PC-3 (cell line): ENCODE results near the gene FARP1. TPM values are rescaled to one million over a fixed set of nuclear protein-coding genes. Genes with fewer than 3 reads are reported as not detected.

Source experiments
- ATAC-seq: fragments of 200-7000 bp; cut with Tn5 transposase; 2 replicates; pipeline ENCODE4 v1.9.1; 2020; ENCODE audit warnings: mild to moderate bottlenecking, moderate library complexity
- BruUV-seq: library from RNA; stranded (reverse); fragments of 400-500 nt; replicated peaks from 2 replicates; lab custom pipeline; 2021; lab: Mats Ljungman, UMichigan
- CTCF ChIA-PET: fragments of 300-600 bp; sonication (Branson Sonifier 250); formaldehyde crosslinking; loops from one replicate; lab custom pipeline; 2022; ENCODE audit warnings: antibody characterized with exemption; lab: Charles Lee
- POLR2A ChIA-PET: fragments of 300-600 bp; sonication (Branson Sonifier 250); formaldehyde crosslinking; loops from one replicate; lab custom pipeline; 2022; ENCODE audit warnings: antibody characterized with exemption; ENCODE audit not compliant: unreplicated experiment; lab: Charles Lee
- DNase-seq: peaks from one replicate; pipeline ENCODE4 v3.0.0-alpha.2; 2015
- H2AFZ ChIP-seq: fragments of 300-600 bp; sonication (generic); 2 replicates; pipeline ENCODE4 v1.6.0; 2016; ENCODE audit warnings: antibody characterized with exemption, low read length
- H3F3A ChIP-seq: fragments of 300-600 bp; sonication (generic); one replicate; pipeline ENCODE4 v1.6.0; 2017; ENCODE audit warnings: antibody characterized with exemption, low read length, control low read depth, mild to moderate bottlenecking; ENCODE audit not compliant: unreplicated experiment
- H3K27ac ChIP-seq: fragments of 300-600 bp; sonication (generic); 2 replicates; pipeline ENCODE4 v1.5.1; 2016; ENCODE audit warnings: mild to moderate bottlenecking, low read length
- H3K27me3 ChIP-seq: fragments of 300-600 bp; sonication (generic); 2 replicates; pipeline ENCODE4 v1.6.1; 2016; ENCODE audit warnings: low read length, mixed read lengths
- H3K36me3 ChIP-seq: fragments of 300-600 bp; sonication (generic); 2 replicates; pipeline ENCODE4 v1.6.1; 2016; ENCODE audit warnings: low read depth, mixed run types, low read length, mixed read lengths
- H3K4me1 ChIP-seq: fragments of 300-600 bp; sonication (generic); 2 replicates; pipeline ENCODE4 v1.5.1; 2016; ENCODE audit warnings: low read length; ENCODE audit not compliant: insufficient read depth
- H3K4me2 ChIP-seq: fragments of 300-600 bp; sonication (generic); 2 replicates; pipeline ENCODE4 v1.6.0; 2016; ENCODE audit warnings: low read length
- H3K4me3 ChIP-seq: fragments of 300-600 bp; sonication (generic); 2 replicates; pipeline ENCODE4 v1.5.1; 2016; ENCODE audit warnings: mild to moderate bottlenecking, low read length, mixed read lengths
- H3K79me2 ChIP-seq: fragments of 300-600 bp; sonication (generic); 2 replicates; pipeline ENCODE4 v1.6.1; 2017; ENCODE audit warnings: low read length, mixed read lengths
- H3K9ac ChIP-seq: fragments of 300-600 bp; sonication (generic); 2 replicates; pipeline ENCODE4 v1.6.0; 2016; ENCODE audit warnings: mild to moderate bottlenecking, low read length
- H3K9me2 ChIP-seq: fragments of 300-600 bp; sonication (generic); replicated peaks from 2 replicates; pipeline ENCODE4 v1.6.1; 2016; ENCODE audit warnings: mixed run types, low read length, mixed read lengths
- H3K9me3 ChIP-seq: fragments of 300-600 bp; sonication (generic); 2 replicates; pipeline ENCODE4 v1.6.1; 2016; ENCODE audit warnings: low read length, mixed read lengths
- H4K20me1 ChIP-seq: fragments of 300-600 bp; sonication (generic); 2 replicates; pipeline ENCODE4 v1.6.1; 2016; ENCODE audit warnings: low read length, mixed read lengths
- EZH2 ChIP-seq: fragments of 300-600 bp; sonication (generic); IDR thresholded peaks from one replicate; pipeline ENCODE4 v1.6.1; 2017; ENCODE audit warnings: antibody characterized with exemption, mild to moderate bottlenecking, low read length; ENCODE audit not compliant: unreplicated experiment
- EZH2phosphoT487 ChIP-seq: fragments of 300-600 bp; sonication (generic); IDR thresholded peaks from 2 replicates; pipeline ENCODE4 v1.6.1; 2018; ENCODE audit warnings: mild to moderate bottlenecking, antibody characterized with exemption, low read length, borderline replicate concordance
- intact Hi-C: fragments of 100-400 bp; cut with micrococcal nuclease; formaldehyde crosslinking; loops from 2 replicates; pipeline ENCODE4 v1.9.0; 2023
- total RNA-seq: library from RNA; depleted of rRNA; stranded (reverse); fragments of >200 nt; gene quantifications from 2 replicates; pipeline ENCODE4 v1.2.3, GENCODE V29; 2014
- TF ChIP-seq, protein P1 (sequence below): fragments of 300-600 bp; sonication (generic); conservative IDR thresholded peaks from 2 replicates; pipeline ENCODE4 v1.5.1; 2017; ENCODE audit warnings: antibody characterized with exemption, low read depth, mild to moderate bottlenecking, low read length

FARP1 gene
- total RNA-seq, 1 experiment from 2014 or later: 18.2 TPM

DNA sequence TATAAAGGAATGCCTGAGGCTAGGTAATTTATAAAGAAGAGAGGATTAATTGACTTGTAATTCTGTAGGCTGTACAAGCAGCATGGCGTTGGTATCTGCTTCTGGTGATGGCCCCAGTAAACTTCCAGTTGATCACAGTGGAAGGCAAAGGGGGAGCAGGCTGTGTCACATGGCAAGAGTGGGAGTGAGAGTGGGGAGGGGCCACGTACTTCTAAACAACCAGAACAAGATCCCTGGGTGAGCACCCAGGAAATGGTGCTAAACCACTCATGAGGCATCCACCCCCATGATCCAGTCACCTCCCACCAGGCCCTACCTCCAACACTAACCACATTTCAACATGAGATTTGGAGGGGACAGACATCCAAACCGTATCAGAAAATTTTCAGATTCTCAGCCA lies 37.2 kb downstream of the FARP1 start:
- ATAC-seq: no peak
- Histone ChIP-seq H3K9me3 (no peaks in the 10 kb centered on the region), H3K9me2 (no peaks in the 10 kb centered on the region), H3K27me3 (no peaks in the 10 kb centered on the region), H3K27ac (no peak overlapping the region), H3K79me2 (peaks cover 16% of the 10 kb centered on the region), H3K4me1 (no peaks in the 10 kb centered on the region), H3K36me3 (no peaks in the 10 kb centered on the region), H3F3A (no peaks in the 10 kb centered on the region), H3K9ac (no peak overlapping the region), H2AFZ (no peak overlapping the region), H3K4me2 (no peak overlapping the region), H3K4me3 (no peak overlapping the region), H4K20me1 (no peaks in the 10 kb centered on the region)
- DNase-seq: no peak
- ChIA-PET CTCF (no interaction called here), POLR2A (no interaction called here)
- intact Hi-C loops: no loop called here
- no TSS peak for BruUV-seq
- TF ChIP-seq EZH2phosphoT487: no peak
- TF ChIP-seq, protein P1, sequence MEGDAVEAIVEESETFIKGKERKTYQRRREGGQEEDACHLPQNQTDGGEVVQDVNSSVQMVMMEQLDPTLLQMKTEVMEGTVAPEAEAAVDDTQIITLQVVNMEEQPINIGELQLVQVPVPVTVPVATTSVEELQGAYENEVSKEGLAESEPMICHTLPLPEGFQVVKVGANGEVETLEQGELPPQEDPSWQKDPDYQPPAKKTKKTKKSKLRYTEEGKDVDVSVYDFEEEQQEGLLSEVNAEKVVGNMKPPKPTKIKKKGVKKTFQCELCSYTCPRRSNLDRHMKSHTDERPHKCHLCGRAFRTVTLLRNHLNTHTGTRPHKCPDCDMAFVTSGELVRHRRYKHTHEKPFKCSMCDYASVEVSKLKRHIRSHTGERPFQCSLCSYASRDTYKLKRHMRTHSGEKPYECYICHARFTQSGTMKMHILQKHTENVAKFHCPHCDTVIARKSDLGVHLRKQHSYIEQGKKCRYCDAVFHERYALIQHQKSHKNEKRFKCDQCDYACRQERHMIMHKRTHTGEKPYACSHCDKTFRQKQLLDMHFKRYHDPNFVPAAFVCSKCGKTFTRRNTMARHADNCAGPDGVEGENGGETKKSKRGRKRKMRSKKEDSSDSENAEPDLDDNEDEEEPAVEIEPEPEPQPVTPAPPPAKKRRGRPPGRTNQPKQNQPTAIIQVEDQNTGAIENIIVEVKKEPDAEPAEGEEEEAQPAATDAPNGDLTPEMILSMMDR: no peak
- TF ChIP-seq EZH2: no peak

DNA sequence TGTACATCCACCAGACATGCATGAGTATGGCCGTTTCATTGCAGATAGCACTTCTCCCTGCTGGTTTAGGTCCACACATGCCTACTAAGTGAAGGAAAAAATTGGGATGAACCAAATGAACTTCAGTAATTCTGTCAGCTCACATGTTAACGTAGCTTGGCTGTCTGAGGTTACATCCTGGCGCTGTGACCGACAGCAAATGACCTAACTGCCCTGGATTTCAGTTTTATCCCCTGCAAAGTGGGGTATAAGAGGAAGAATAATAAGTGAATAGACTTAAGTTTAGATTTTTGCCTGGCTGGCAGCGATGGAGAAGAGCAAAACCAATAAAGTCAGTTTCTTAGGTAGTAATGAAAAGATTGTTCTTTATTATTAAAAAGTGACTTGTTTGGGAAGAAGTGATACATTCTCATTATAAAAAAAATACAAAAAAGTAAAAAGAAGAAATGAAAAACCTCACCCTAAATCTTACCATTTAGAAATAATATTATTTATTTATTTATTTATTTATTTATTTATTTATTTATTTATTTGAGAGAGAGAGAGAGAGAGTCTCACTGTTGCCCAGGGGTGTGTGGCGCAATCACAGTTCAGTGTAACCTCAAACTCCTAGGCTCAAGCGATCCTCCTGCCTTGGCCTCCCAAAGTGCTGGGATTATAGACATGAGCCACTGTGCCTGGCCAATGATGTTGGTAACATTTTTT lies 38.4 kb downstream of the FARP1 start:
- Histone ChIP-seq H3K9ac (no peak overlapping the region), H2AFZ (no peak overlapping the region), H3K36me3 (no peaks in the 10 kb centered on the region), H3F3A (no peaks in the 10 kb centered on the region), H3K79me2 (peaks cover 10% of the 10 kb centered on the region; the same call in 1 of the 2 replicates), H3K9me3 (no peaks in the 10 kb centered on the region), H3K4me2 (no peak overlapping the region), H4K20me1 (no peaks in the 10 kb centered on the region), H3K4me1 (no peaks in the 10 kb centered on the region), H3K4me3 (no peak overlapping the region), H3K27me3 (no peaks in the 10 kb centered on the region), H3K9me2 (no peaks in the 10 kb centered on the region), H3K27ac (no peak overlapping the region)
- ATAC-seq (no peak), DNase-seq (no peak)
- BruUV-seq: no TSS peak
- intact Hi-C loops: no loop called here
- TF ChIP-seq, protein P1: no peak
- TF ChIP-seq EZH2phosphoT487 (no peak), EZH2 (no peak)
- POLR2A ChIA-PET: no interaction called here
- CTCF ChIA-PET: no interaction called here

DNA sequence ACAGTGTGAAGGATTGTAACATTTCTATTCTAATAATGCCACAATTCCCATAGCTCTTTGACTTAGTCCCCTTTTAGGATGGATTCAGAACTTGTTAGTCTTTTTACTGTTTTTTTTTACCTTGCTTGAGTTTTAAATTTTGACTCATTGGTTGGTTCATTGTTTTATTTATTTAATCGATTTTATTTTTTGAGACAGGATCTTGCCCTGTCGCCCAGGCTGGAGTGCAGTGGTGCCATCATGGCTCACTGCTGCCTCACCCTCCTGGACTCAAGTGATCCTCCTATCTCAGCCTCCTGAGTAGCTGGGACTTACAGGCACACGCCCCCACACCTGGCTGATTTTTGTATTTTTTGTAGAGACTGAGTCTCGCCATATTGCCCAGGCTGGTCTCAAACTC lies 39.3 kb downstream of the FARP1 start:
- TF ChIP-seq, protein P1: no peak
- no peak for TF ChIP-seq EZH2
- TF ChIP-seq EZH2phosphoT487: no peak
- Histone ChIP-seq H3K4me2 (no peak overlapping the region), H4K20me1 (no peaks in the 10 kb centered on the region), H3K27ac (no peak overlapping the region), H2AFZ (no peak overlapping the region), H3K27me3 (no peaks in the 10 kb centered on the region), H3K4me1 (no peaks in the 10 kb centered on the region), H3K79me2 (peaks cover 10% of the 10 kb centered on the region; the same call in 1 of the 2 replicates), H3K4me3 (no peak overlapping the region), H3K9me3 (no peaks in the 10 kb centered on the region), H3K36me3 (no peaks in the 10 kb centered on the region), H3F3A (no peaks in the 10 kb centered on the region), H3K9ac (no peak overlapping the region), H3K9me2 (no peaks in the 10 kb centered on the region)
- POLR2A ChIA-PET: no interaction called here
- no peak for DNase-seq
- no peak for ATAC-seq
- intact Hi-C loops: no loop called here
- CTCF ChIA-PET: no interaction called here
- BruUV-seq: no TSS peak
